ENCODE data around the gene UBL7.
A peak's percentile ranks its signal among the peaks of the same experiment; 100 is the strongest.
"Not testable (repeated sequence)": the region's sequence is repeated elsewhere in the genome, so short reads cannot be mapped to it uniquely, and the experiment has no call there.

Gene UBL7, protein sequence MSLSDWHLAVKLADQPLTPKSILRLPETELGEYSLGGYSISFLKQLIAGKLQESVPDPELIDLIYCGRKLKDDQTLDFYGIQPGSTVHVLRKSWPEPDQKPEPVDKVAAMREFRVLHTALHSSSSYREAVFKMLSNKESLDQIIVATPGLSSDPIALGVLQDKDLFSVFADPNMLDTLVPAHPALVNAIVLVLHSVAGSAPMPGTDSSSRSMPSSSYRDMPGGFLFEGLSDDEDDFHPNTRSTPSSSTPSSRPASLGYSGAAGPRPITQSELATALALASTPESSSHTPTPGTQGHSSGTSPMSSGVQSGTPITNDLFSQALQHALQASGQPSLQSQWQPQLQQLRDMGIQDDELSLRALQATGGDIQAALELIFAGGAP

DNA sequence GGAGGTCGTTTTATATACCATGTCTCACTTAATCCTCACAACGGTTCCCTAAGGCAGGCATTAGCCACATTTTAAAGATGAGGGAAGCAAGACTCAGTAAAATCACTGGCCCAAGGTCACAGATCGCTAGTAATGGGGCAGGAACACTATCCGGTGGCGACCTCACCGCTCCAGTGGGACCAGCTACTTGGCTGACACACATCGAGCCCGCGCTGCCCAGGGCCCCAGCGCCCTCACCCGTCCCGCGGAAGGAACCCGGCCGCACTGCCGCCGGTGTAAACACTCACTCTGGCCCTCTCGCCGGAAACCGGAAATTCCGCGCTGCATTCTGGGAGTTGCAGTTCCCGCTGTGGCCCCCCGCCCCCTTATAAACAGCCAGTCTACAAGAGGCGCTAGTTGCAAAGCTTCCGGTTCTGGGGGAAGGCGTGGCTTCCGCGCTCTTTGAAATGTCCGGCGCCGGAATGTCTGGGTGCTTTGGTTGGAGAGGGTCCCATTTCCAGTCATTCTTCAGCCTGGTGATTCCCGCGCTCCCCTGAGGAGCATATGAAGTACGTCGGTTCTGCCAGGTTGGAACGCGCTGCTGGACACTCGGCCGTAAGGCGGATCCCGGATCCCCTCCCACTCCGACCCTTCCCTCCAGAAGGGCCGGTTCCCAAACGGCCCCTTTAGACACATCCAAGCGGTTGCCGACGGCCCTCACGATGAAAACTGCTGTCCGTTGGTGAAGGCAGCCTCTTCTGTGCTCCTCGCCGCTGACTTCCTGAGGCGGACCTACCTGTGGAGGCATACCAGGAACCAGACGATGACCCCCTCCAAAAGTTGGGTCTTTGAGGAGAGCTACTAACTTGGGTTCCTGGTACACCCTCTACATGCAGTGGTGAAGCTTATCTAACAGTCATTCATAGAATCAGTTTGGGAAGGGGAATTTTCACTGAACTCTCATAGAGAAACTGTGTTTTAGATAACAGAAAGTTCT, at the start of gene UBL7:
TSS of gene UBL7 (minus strand) at position 290 of the 976 bp plus-strand sequence. CDS start 2,293 bp downstream, outside the sequence.
- peak; percentile 81 for DNase-seq

GRCh38 chr15:74506515-74506840, 45.5 kb upstream of the UBL7 start:
- DNase-seq = no peak

GRCh38 chr15:74505837-74506514, 45.0 kb upstream of the UBL7 start:
- no peak for DNase-seq

DNA sequence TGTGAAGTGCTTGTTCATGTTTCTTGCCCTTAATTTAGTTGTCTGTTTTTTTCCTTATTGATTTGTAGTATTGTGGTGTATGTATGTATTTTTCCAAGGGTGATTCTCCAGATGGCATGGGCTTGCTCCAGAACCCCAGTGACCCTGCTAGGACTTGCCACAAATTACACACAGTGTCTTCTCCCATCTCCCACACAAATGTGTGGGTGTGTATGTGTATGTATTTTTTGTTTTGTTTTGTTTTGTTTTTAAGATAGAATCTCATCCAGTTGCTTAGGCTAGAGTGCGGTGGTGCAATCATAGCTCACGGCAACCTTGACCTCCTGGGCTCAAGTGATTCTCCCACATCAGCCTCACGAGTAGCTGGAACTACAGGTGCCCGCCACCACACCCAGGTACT, 43.9 kb upstream of the UBL7 start:
- DNase-seq = no peak

DNA sequence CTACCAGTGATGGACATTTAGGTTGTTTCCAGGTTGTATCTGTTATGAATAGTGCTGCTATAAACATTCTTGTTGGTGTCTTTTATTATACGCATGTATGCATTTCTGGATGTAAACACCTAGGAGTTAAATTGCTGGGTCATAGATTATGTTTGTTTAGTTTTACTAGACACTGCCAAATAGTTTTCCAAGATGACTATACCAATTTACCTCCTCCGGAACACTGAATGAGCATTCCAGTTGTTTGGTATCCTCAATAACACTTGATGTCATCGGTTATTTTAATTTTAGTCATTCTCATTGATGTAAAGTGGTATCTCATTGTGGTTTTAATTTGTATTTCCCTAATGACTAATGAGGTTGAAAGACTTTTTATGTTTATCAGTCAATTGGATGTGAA, 43.5 kb upstream of the UBL7 start:
- no peak for DNase-seq

DNA sequence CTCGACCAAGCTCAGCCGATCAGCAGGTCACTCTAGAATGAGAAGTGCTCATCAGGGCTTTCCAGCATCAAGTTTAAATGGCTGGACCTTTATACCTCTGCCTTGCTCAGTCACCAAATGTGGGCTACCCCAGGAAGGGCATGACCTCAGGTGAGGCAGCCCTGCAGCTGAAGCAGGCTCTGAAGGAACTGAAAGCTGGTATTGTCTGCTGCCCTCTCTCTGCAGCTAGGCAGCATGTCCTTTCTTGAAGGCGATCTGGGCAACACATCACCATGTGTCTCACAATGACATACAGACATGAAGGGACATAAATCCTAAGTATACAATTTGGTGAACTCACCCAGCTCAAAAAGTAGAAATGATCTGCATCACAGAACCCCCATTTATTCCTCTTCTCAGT, 41.3 kb upstream of the UBL7 start:
- DNase-seq = no peak

- DNase-seq = no peak
Observed at GRCh38 chr15:74500401-74500800, 39.4 kb upstream of the UBL7 start.

GRCh38 chr15:74499366-74499765, 38.4 kb upstream of the UBL7 start:
- DNase-seq = no peak

DNA sequence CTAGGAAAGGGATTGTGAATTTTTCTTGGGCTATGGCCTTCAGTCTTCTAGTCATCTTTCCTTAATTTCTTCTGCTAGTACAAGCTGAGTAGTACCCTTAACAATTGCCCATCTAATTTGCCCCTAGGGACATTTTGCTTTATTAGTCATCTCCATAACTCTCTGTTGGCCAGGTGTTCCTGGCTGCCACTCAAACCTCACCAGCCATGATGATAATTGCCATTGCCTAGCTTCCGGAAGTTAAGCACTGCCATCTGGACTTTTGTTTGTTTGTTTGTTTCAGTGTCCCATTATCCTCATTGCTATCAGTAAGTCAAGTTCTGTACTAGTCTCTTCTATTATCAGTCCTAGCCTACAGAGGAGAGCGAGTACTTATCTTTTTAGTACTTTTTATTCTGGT, 36.6 kb upstream of the UBL7 start:
- peak; percentile 86 for DNase-seq

- DNase-seq = no peak
Observed at GRCh38 chr15:74496648-74497047, 35.7 kb upstream of the UBL7 start.

DNA sequence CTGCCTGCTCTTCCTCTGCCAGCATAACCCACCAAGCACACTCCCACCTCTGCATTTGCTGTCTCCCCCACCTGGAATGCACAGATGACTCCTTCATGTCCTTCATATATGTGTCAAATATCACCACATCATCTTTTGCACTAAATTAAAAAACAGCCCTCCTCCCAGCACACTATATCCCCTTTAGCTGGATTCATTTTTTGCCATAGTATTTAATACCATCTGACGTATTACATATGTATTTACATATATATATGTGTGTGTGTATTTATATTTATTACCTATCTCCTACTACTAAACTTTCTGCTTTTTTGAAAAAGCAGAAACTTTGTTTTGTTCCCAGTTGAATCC, 29.4 kb upstream of the UBL7 start:
- no peak for DNase-seq

DNA sequence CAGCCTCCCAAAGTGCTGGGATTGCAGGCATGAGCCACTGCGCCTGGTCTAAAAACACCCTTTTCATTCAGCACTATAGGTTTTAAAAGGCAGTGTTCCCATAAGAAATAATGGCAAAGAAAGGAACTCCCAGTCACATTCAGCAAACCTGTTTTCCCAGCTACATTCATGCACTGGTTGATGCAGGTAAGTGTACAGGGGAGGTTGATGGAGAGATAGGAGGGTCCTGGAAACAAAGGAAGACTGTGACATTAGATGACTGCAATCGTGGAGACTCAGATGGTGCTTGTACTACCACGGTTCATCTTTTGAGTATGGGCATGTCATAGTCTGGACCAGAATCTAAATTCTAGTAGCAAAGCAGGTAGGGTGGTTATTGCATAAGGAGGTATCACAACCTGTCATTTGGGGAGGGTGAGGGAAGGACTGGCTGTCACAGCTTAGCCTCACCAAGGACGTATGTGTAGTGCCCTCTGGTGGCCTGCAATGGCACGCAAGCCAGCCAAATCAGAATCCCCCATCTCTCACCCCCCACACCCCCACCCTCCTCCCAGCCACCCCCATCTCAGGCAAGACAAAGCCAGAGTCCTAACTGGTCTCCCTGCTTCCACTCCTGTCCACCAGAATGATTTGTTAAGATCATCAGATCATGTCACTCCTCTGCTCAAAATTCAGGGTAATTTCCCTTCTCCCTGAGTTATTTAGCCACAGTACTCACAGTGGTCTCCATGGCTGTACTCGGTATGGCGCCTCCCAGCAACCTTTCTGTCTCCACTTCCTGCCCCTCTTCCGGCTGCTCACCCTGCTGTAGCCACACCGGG, 28.8 kb upstream of the UBL7 start:
- peak; percentile 1 for DNase-seq

DNA sequence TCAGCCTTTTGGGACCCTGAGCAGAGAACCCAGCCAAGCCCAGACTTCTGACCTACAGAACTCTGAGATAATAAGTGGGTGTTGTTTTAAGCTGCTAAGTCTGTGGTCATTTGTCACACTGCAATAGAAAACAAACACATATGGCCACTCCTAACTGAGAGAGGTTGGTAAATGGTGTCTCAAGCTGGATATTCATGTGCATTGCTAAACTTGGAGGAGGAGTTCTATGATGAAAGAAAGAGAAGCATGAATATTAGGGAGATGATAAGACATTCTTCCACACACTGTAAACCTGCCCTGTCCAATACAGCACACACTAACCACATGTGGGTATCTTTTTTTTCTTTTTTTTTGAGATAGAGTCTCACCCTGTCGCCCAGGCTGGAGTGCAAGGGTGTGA, 27.8 kb upstream of the UBL7 start:
- no peak for DNase-seq

DNA sequence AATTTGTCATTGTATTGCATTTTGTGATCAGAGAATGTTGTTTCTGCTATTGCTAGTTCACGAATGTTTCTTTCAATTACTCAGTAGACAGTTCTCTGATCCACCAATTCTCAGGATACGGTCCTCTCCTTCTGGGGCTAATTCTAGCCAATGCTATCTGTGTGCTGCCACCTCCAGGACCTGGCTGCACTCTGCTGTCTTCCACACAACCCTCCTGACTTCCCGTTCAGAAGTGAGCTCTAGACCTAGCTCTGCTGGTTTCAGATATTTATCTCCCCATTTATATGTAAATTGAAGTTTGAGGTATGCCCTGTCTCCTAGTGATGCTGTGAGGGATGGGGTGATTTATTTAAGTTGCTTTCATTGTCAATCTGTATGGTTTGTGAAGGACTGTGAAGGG, 21.7 kb upstream of the UBL7 start:
- DNase-seq = no peak

- DNase-seq = not testable (repeated sequence)
Observed at GRCh38 chr15:74480364-74480763, 19.4 kb upstream of the UBL7 start.

DNA sequence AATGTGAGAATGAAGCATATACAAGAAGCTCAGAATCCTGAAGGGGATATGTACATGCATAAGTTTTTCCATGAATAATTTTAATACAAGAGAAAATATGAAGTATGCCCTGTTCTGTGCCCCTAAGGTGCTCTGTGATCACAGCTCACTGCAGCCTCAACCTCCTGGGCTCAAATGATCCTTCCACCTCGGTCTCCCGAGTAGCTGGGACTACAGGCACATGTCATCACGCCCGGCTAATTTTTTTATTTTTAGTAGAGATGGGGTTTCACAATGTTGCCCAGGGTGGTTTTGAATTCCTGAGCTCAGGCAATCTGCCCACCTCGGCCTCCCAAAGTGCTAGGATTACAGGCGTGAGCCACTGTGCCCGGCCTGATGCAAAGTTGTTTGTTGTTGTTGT, 10.7 kb upstream of the UBL7 start:
- not testable (repeated sequence) for DNase-seq

DNA sequence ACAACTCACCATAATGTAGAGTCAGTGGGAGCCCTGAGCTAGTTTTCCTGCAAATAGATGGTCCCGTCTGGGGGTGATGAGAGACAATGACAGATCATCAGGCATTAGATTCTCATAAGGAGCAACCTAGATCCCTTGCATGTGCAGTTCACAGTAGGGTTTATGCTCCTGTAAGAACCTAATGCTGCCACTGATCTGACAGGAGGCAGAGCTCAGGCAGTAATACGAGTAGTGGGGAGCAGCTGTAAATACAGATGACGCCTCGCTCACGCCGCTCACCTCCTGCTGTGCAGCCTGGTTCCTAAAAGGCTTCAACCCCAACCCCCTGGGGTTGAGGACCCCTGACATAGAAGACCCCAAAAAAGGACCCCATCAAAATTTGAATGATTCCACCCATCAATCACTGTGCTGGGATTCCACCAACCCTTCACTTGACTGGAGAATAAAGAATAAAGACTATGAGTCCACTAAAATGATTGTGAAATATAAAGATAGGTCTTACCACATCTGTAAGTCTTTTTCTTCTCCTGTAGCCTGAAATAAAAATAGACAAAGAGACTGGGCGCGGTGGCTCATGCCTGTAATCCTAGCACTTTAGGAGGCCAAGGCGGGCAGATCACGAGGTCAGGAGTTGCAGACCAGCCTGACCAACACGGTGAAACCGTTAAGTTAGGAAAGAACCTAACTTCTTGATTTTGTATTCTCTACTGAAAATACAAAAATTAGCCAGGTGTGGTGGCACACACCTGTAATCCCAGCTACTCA, 9.9 kb upstream of the UBL7 start:
- no peak for DNase-seq

GRCh38 chr15:74468341-74469032, 7.5 kb upstream of the UBL7 start:
- DNase-seq = no peak

- DNase-seq = no peak
Observed at GRCh38 chr15:74466570-74466969, 5.6 kb upstream of the UBL7 start.

GRCh38 chr15:74464897-74465296, 3.9 kb upstream of the UBL7 start:
- DNase-seq = no peak

DNA sequence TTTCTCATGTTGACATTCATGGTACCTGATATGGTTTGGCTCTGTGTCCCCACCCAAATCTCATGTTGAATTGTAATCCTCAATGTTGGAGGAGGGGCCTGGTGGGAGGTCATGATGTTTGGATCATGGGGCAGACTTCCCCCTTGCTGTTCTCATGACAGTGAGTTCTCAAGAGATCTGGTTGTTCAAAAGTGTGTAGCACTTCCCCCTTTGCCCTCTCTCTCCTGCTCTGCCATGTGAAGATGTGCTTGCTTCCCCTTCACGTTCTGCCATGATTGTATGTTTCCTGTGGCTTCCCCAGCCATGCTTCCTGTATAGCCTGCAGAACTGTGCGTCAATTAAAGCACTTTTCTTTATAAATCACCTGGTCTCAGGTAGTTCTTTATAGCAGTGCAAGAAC, 3.3 kb upstream of the UBL7 start:
- no peak for DNase-seq
